ENCODE measurements around the gene NOSTRIN. TPM values are rescaled to one million over a fixed set of nuclear protein-coding genes. Genes with fewer than 3 reads are reported as not detected.

Gene NOSTRIN
- total and polyA plus RNA-seq, 2 of the 8 experiments (the other 6 are each of a cell fraction or from before 2014, with no cell fraction given) = not detected

GRCh38 chr2:168903888-168904287 lies 101.5 kb downstream of the NOSTRIN start:
- peaks cover 0 to 2% (median 0%) of the 10 kb centered on the region in 4 experiments; a peak in 1 of 7 replicates for H3K27me3 ChIP-seq (replicated peaks in 1 of 4; ENCODE audit: control insufficient read depth in 3 of 4, extremely low read depth in 1 of 4, insufficient read depth in 3 of 4, low read length in 3 of 4)
- DNase-seq (ENCODE audit: low read depth in 1 of 2, low spot score in 2 of 2) (no peak), FAIRE-seq (no peak)
- TF ChIP-seq TCF12 (IDR thresholded peaks at IDR 0.05; ENCODE audit: low read depth, low read length) = no peak
- no peak for TF ChIP-seq CHD1 (IDR thresholded peaks at IDR 0.05; ENCODE audit: low read depth, low read length)
- no peak for TF ChIP-seq E2F6 (IDR thresholded peaks at IDR 0.05)
- no peak for TF ChIP-seq USF2 (IDR thresholded peaks at IDR 0.05; ENCODE audit: low read length)
- TF ChIP-seq BRCA1 (IDR thresholded peaks at IDR 0.05; ENCODE audit: low read depth, low read length) = no peak
- no peak for TF ChIP-seq CTBP2 (IDR thresholded peaks at IDR 0.05; ENCODE audit: borderline replicate concordance, insufficient read depth, insufficient read length, low read length)
- TF ChIP-seq JUN (IDR thresholded peaks at IDR 0.05; ENCODE audit: low read depth, low read length) = no peak
- TF ChIP-seq PHF8 (conservative IDR thresholded peaks at IDR 0.05; ENCODE audit: low read depth, low read length) = no peak
- no peak overlapping the region for H2BK12ac ChIP-seq (ENCODE audit: low read depth, low read length)
- WGBS, 2 experiments (ENCODE audit: extremely low coverage in 1 of 2, insufficient coverage in 1 of 2, insufficient read length in 1 of 2, insufficient replicate concordance in 2 of 2, low coverage in 1 of 2, low lambda C conversion rate in 2 of 2, missing lambda C conversion rate in 1 of 2) = 77% methylated on average over 2 of the region's 2 CpGs; no CpG with 5 or more reads in 1 of the 2 experiments
- no peak overlapping the region for H3K23ac ChIP-seq (ENCODE audit: insufficient read length)
- H3K9ac ChIP-seq (replicated peaks in 1 of 4; ENCODE audit: extremely low read depth in 1 of 4, low read depth in 3 of 4, low read length in 3 of 4) = no peak overlapping the region
- no peak overlapping the region for H3K14ac ChIP-seq (ENCODE audit: insufficient read length)
- POLR2A ChIA-PET (ENCODE audit: partially characterized antibody) = no interaction called here
- no peak overlapping the region for H2BK5ac ChIP-seq (ENCODE audit: low read depth, low read length)
- no peak overlapping the region for H3K4me3 ChIP-seq (ENCODE audit: extremely low read depth in 1 of 4, insufficient read depth in 2 of 4, low read depth in 3 of 4, low read length in 4 of 4)
- H2BK120ac ChIP-seq (replicated peaks; ENCODE audit: low read depth, low read length) = no peak overlapping the region
- no peak overlapping the region for H2AK5ac ChIP-seq (ENCODE audit: low read depth, low read length)
- no peak overlapping the region for H2BK15ac ChIP-seq (ENCODE audit: low read length)
- no peaks in the 10 kb centered on the region for H3K79me2 ChIP-seq (ENCODE audit: control insufficient read depth in 1 of 2, insufficient read depth in 2 of 2, low read length in 2 of 2)
- no peak overlapping the region for H3K27ac ChIP-seq (ENCODE audit: low read depth, low read length)
- H3K79me1 ChIP-seq (ENCODE audit: low read depth, low read length) = no peaks in the 10 kb centered on the region
- CTCF ChIA-PET (ENCODE audit: partially characterized antibody) = no interaction called here
- H4K20me1 ChIP-seq (replicated peaks in 1 of 2; ENCODE audit: control insufficient read depth in 1 of 2, insufficient read depth in 2 of 2, low read length in 2 of 2) = no peaks in the 10 kb centered on the region
- no peaks in the 10 kb centered on the region for H3K36me3 ChIP-seq (ENCODE audit: control insufficient read depth in 2 of 4, insufficient read depth in 4 of 4, low read length in 3 of 4)
- H2BK20ac ChIP-seq (ENCODE audit: low read length) = no peak overlapping the region
- H3K4ac ChIP-seq (replicated peaks; ENCODE audit: insufficient read length, low read depth, low read length) = no peak overlapping the region
- no peaks in the 10 kb centered on the region for H3K23me2 ChIP-seq (ENCODE audit: low read depth, low read length)
- H4K8ac ChIP-seq (ENCODE audit: extremely low read depth, insufficient read depth, low read length) = no peak overlapping the region
- H3K4me2 ChIP-seq (ENCODE audit: insufficient read depth in 1 of 2, low read depth in 2 of 2, low read length in 2 of 2) = no peak overlapping the region
- no peaks in the 10 kb centered on the region for H3K9me3 ChIP-seq (ENCODE audit: insufficient read depth in 2 of 2, low read depth in 1 of 2, low read length in 1 of 2)
- H4K5ac ChIP-seq (ENCODE audit: insufficient read length, low read depth, low read length) = no peak overlapping the region
- H4K91ac ChIP-seq (replicated peaks; ENCODE audit: insufficient read length, low read length) = no peak overlapping the region
- H3K56ac ChIP-seq (replicated peaks; ENCODE audit: insufficient read length, low read depth, low read length) = no peak overlapping the region
- H3K18ac ChIP-seq (ENCODE audit: extremely low read depth, low read length) = no peak overlapping the region
- peaks cover 10 to 20% (median 14%) of the 10 kb centered on the region in 4 experiments; a peak in 6 of 7 replicates for H3K4me1 ChIP-seq (replicated peaks in 1 of 4; ENCODE audit: control insufficient read depth in 3 of 4, insufficient read depth in 4 of 4, low read length in 3 of 4)
- H2AFZ ChIP-seq (ENCODE audit: low read length) = no peak overlapping the region

Data from H1 (cell line).